Astrocyte of the cerebellum (primary cell): ENCODE results near the gene KRT27.
"Not testable (repeated sequence)": the region's sequence is repeated elsewhere in the genome, so short reads cannot be mapped to it uniquely, and the experiment has no call there.

Source experiments
- DNase-seq: peaks from one replicate; pipeline ENCODE4 v3.0.0-alpha.2; 2011; ENCODE audit warnings: low read depth
- H3K4me3 ChIP-seq: 2 replicates; pipeline ENCODE4 v1.5.1; 2011; ENCODE audit warnings: mild to moderate bottlenecking, low read depth, low read length, moderate library complexity
- in situ Hi-C: cut with HindIII; loops from 2 replicates; pipeline ENCODE4 v1.10.0; 2017; ENCODE audit warnings: low sequenced_read_pairs
- TF ChIP-seq, protein P1 (sequence below): IDR thresholded peaks from 2 replicates; pipeline ENCODE4 v1.5.1; 2012; ENCODE audit warnings: low read length, low read depth, moderate library complexity, mild to moderate bottlenecking; ENCODE audit errors: missing control alignments

KRT27 gene

DNA sequence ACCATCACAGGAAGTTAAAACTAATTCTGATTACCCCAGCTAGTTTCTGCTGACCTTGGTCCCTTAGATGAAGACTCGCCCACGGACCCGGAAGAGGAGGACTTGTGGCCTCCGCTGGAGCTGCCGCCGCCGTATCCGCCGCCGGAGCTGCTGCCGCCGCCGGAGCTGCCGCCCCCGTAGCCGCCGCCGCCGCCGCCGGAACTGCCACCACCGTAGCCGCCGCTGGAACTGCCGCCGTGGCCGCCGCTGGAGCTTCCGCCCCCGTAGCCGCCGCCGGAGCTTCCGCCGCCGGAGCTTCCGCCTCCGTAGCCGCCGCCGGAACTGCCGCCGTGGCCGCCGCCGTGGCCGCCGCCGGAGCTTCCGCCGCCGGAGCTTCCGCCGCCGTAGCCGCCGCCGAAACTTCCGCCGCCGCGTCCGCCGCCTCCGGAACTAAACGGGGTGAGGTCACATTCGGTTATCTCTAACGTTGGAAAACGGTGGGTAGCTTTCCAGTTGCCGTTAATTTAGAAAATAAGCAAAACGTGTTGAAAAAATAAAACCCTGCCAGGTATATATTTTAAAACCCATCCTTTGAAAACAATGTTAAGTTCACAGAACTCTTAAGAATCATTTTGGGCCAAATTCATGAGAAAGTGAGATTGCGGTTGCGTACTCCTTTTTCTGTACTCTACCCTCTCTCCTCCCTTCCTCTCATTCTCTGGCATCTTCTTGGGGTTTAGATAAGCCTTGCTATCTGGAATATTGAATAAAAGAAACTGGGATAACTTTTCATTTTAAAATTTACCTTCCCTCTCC is 36.6 kb upstream of the KRT27 start:
- in situ Hi-C loops, result no loop called here
- DNase-seq, result peak; percentile 37
- TF ChIP-seq, protein P1, sequence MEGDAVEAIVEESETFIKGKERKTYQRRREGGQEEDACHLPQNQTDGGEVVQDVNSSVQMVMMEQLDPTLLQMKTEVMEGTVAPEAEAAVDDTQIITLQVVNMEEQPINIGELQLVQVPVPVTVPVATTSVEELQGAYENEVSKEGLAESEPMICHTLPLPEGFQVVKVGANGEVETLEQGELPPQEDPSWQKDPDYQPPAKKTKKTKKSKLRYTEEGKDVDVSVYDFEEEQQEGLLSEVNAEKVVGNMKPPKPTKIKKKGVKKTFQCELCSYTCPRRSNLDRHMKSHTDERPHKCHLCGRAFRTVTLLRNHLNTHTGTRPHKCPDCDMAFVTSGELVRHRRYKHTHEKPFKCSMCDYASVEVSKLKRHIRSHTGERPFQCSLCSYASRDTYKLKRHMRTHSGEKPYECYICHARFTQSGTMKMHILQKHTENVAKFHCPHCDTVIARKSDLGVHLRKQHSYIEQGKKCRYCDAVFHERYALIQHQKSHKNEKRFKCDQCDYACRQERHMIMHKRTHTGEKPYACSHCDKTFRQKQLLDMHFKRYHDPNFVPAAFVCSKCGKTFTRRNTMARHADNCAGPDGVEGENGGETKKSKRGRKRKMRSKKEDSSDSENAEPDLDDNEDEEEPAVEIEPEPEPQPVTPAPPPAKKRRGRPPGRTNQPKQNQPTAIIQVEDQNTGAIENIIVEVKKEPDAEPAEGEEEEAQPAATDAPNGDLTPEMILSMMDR, result no peak
- H3K4me3 ChIP-seq, result peak overlapping the region; percentile 58

DNA sequence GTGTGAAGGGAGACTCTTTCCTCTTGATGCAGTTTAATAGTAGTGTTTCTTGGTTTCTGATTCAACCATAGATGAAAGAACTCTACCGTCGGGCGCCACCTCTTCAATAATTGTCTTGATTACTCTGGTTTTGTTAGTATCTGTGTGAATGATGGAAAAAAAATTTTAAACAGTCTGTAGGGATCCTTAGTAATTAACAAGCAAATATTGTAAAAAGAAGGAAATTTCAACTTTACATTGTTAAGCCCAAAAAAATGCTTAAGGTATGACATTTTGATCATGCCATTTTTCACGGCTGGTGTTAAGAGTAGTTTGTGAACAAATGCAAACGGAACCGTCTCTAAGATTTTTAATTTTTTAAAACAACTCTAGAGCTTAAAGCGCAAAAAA is 36.0 kb upstream of the KRT27 start:
- TF ChIP-seq, protein P1, result no peak
- no peak for DNase-seq
- in situ Hi-C loops, result no loop called here
- peak overlapping the region; percentile 58 for H3K4me3 ChIP-seq

DNA sequence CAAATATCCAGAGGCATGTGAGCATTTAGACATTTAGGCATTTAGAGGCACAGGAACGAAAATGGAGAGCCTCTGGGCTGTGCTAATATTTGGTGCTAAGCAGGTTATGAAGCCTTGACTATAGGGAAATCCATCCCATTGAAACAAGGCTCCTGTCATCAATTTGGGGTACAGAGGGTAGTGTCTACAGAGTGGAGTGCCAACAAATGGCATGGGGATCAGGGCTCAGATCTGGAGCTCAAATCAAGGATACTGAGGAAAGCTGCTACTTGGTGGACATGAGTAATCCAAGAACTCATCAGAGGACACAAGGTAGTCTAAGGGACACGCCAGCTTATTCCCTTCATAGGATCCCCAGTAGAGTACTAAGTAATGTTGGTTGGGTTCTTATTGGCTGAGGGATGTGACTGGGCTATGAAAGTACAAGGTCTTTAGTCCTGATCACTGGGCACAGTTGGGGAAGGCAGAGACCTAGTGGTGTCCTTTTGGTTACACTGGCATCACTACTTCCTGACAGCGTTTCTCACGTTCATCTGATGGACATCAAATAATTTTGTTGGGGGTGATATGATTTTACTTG is 34.8 kb upstream of the KRT27 start:
- H3K4me3 ChIP-seq, result no peak overlapping the region
- in situ Hi-C loops, result no loop called here

DNA sequence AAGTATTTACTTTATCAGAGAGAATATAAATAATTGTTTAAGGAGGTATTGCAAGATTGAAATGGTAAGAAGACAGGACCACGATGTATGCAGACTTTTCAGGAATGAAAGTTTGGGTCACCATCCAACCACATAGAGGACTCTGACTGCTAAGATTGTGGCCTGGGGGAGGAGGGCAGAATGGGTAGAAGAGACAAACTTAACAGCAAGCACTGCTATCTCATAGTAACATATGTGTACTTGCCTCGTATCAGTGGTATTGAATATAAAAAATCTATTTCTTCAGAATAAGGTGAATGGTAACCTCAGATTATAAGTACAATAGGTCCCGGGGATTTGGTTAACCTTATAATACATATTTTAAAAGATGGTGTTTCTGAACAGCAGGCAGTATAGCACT is 34.2 kb upstream of the KRT27 start:
- in situ Hi-C loops, result no loop called here
- TF ChIP-seq, protein P1, result no peak
- no peak overlapping the region for H3K4me3 ChIP-seq
- DNase-seq, result no peak

More for the DNA sequence above, 34.8 kb upstream of the KRT27 start:
- no peak for DNase-seq
- TF ChIP-seq, protein P1, result no peak

DNA sequence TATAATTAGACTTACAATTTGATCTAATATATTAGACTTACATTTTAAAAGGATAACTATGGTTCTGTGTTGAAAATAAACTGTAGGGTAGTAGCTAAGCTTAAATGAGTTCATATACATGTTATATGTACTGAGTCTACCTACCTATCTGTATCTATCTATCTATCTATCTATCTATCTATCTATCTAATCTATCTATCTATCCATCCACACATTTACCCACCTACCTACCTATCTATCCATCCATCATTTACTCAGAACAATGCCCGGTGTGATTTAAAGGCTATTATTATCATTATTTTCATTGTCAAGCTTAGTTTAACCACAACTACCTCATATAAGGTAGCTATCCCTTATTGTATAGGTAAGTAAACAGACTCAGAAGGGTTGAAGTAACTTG is 33.0 kb upstream of the KRT27 start:
- in situ Hi-C loops, result no loop called here
- TF ChIP-seq, protein P1, result no peak
- DNase-seq, result no peak
- no peak overlapping the region for H3K4me3 ChIP-seq

DNA sequence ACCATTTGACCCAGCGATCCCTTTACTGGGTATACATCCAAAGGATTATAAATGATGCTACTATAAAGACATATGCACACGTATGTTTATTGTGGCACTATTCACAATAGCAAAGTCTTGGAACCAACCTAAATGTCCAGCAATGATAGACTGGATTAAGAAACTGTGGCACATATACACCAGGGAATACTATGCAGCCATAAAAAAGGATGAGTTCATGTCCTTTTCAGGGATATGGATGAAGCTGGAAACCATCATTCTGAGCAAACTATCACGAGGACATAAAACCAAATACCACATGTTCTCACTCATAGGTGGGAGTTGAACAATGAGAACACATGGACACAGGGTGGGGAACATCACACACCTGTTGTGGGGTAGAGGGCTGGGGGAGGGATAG is 32.3 kb upstream of the KRT27 start:
- DNase-seq, H3K4me3 ChIP-seq, in situ Hi-C loops: not testable (repeated sequence)

DNA sequence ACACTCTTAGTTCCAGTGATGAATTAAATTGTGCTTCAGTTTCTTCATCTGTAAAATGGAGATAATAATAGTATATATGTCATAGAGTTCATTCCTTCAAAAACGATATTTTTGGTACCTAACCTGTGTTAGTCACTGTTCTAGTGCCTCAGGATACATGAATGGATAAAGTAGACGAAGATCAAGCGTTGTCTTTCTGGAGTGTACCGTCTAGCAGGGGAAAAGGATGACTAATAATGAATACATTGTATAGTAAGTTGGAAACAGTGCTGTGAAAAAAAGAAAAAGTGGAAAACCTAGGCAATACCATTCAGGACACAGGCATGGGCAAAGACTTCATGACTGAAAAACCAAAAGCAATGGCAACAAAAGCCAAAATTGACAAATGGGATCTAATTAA is 31.5 kb upstream of the KRT27 start:
- in situ Hi-C loops, result no loop called here
- TF ChIP-seq, protein P1, result no peak
- no peak overlapping the region for H3K4me3 ChIP-seq
- DNase-seq, result no peak
